ENCODE data around the gene COX6A1.

DNA sequence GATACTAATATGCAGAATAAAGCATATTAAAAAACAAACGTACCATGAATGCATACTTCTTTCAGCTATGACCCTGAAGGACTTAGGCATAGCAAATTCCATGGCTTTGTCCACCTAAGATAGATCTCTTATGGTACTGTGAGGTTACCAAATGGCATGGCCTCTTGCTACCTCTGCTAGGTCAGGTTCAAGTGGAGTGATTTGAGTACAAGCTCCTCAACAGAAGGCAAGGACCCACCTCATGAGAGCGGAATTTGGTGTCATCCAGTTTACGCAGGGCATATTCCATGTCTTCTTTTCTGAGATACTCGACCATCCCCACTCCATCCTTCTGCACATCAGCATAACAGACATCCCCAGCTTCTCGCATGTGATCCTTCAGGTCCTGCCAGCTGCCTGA is 25.8 kb downstream of the COX6A1 start:
- TF ChIP-seq, protein P1, sequence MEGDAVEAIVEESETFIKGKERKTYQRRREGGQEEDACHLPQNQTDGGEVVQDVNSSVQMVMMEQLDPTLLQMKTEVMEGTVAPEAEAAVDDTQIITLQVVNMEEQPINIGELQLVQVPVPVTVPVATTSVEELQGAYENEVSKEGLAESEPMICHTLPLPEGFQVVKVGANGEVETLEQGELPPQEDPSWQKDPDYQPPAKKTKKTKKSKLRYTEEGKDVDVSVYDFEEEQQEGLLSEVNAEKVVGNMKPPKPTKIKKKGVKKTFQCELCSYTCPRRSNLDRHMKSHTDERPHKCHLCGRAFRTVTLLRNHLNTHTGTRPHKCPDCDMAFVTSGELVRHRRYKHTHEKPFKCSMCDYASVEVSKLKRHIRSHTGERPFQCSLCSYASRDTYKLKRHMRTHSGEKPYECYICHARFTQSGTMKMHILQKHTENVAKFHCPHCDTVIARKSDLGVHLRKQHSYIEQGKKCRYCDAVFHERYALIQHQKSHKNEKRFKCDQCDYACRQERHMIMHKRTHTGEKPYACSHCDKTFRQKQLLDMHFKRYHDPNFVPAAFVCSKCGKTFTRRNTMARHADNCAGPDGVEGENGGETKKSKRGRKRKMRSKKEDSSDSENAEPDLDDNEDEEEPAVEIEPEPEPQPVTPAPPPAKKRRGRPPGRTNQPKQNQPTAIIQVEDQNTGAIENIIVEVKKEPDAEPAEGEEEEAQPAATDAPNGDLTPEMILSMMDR (IDR thresholded peaks at IDR 0.05): no peak
- TF ChIP-seq POLR2A (IDR thresholded peaks at IDR 0.05): no peak
